MM.1S (cell line): Measurements from ENCODE around the gene LAG3.

Source experiments
- EZH2 ChIP-seq: fragments of 300-600 bp; sonication (generic); optimal IDR thresholded peaks from 2 replicates; pipeline ENCODE3; 2017; ENCODE audit warnings: low read depth, mild to moderate bottlenecking, antibody characterized with exemption, low read length, mixed read lengths
- EZH2phosphoT487 ChIP-seq: fragments of 300-600 bp; sonication (generic); IDR thresholded peaks from 2 replicates; pipeline ENCODE4 v1.6.1; 2018; ENCODE audit warnings: antibody characterized with exemption, low read length
- TF ChIP-seq, protein P1 (sequence below): fragments of 300-600 bp; sonication (generic); IDR thresholded peaks from 2 replicates; pipeline ENCODE4 v1.5.1; 2016; ENCODE audit warnings: antibody characterized with exemption, low read length, mixed read lengths

DNA sequence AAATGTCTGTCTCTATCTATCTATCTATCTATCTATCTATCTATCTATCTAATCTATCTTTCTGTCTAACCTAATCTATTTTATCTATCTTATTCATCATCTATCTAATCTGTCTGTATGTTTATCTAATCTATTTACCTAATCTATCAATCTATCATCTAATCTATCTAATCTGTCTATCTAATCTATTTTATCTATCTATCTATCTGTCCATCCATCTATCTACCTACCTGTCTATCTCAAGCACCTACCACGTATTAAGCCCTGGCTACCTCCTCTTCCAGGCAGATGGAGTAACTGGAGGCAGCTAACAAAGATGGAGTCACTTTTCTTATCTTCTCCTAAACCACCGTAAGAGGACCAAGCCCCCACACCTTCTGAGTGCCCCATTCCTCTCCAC, 22.8 kb downstream of the LAG3 start:
- no peak for TF ChIP-seq EZH2
- TF ChIP-seq, protein P1, sequence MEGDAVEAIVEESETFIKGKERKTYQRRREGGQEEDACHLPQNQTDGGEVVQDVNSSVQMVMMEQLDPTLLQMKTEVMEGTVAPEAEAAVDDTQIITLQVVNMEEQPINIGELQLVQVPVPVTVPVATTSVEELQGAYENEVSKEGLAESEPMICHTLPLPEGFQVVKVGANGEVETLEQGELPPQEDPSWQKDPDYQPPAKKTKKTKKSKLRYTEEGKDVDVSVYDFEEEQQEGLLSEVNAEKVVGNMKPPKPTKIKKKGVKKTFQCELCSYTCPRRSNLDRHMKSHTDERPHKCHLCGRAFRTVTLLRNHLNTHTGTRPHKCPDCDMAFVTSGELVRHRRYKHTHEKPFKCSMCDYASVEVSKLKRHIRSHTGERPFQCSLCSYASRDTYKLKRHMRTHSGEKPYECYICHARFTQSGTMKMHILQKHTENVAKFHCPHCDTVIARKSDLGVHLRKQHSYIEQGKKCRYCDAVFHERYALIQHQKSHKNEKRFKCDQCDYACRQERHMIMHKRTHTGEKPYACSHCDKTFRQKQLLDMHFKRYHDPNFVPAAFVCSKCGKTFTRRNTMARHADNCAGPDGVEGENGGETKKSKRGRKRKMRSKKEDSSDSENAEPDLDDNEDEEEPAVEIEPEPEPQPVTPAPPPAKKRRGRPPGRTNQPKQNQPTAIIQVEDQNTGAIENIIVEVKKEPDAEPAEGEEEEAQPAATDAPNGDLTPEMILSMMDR = no peak
- no peak for TF ChIP-seq EZH2phosphoT487
